PC-9 (cell line): ENCODE results near the gene AVEN. TPM values are rescaled to one million over a fixed set of nuclear protein-coding genes. Genes with fewer than 3 reads are reported as not detected.

Experiments
- BruUV-seq: library from RNA; stranded (reverse); fragments of 400-500 nt; replicated peaks from 2 replicates; lab custom pipeline; 2021; lab: Mats Ljungman, UMichigan
- CTCF ChIA-PET: fragments of 300-600 bp; sonication (Branson Sonifier 250); formaldehyde crosslinking; loops from one replicate; lab custom pipeline; 2022; ENCODE audit warnings: antibody characterized with exemption; lab: Charles Lee
- POLR2A ChIA-PET: fragments of 300-600 bp; sonication (Branson Sonifier 250); formaldehyde crosslinking; loops from one replicate; lab custom pipeline; 2022; ENCODE audit warnings: antibody characterized with exemption; ENCODE audit not compliant: unreplicated experiment; lab: Charles Lee
- DNase-seq, 2 experiments: peaks; one replicate each; pipeline versions ENCODE4 v3.0.0 to v3.0.0-alpha.2; 2015 to 2022; ENCODE audit warnings: mixed read lengths in 1 of 2
- H2AFZ ChIP-seq: fragments of 200-600 bp; sonication (generic); 2 replicates; pipeline ENCODE4 v1.8.1; 2017; ENCODE audit warnings: antibody characterized with exemption
- H3F3A ChIP-seq: fragments of 200-600 bp; sonication (generic); 2 replicates; pipeline ENCODE4 v1.8.1; 2017; ENCODE audit warnings: antibody characterized with exemption, mild to moderate bottlenecking, low read depth; ENCODE audit not compliant: insufficient read depth
- H3K27ac ChIP-seq: fragments of 200-600 bp; sonication (generic); 2 replicates; pipeline ENCODE4 v1.6.1; 2016; ENCODE audit warnings: mixed run types
- H3K27me3 ChIP-seq: fragments of 200-600 bp; sonication (generic); 2 replicates; pipeline ENCODE4 v1.6.1; 2016; ENCODE audit warnings: low read depth, mixed run types; ENCODE audit not compliant: insufficient read depth
- H3K36me3 ChIP-seq: fragments of 200-600 bp; sonication (generic); 2 replicates; pipeline ENCODE4 v1.6.1; 2016; ENCODE audit warnings: low read depth, mixed run types
- H3K4me1 ChIP-seq: fragments of 200-600 bp; sonication (generic); replicated peaks from 2 replicates; pipeline ENCODE4 v1.6.1; 2016; ENCODE audit warnings: mixed run types; ENCODE audit not compliant: insufficient read depth
- H3K4me2 ChIP-seq: fragments of 200-600 bp; sonication (generic); 2 replicates; pipeline ENCODE4 v1.6.1; 2017; ENCODE audit warnings: mixed run types
- H3K4me3 ChIP-seq: fragments of 200-600 bp; sonication (generic); 2 replicates; pipeline ENCODE4 v1.6.1; 2016; ENCODE audit warnings: mixed run types
- H3K79me2 ChIP-seq: fragments of 200-600 bp; sonication (generic); 2 replicates; pipeline ENCODE4 v1.6.1; 2017; ENCODE audit warnings: low read depth, mixed run types
- H3K9me2 ChIP-seq: fragments of 200-600 bp; sonication (generic); 2 replicates; pipeline ENCODE4 v1.8.1; 2017; ENCODE audit warnings: mild to moderate bottlenecking; ENCODE audit not compliant: insufficient read depth
- H3K9me3 ChIP-seq: fragments of 200-600 bp; sonication (generic); 2 replicates; pipeline ENCODE4 v1.8.1; 2016; ENCODE audit warnings: low read depth; ENCODE audit not compliant: insufficient read depth
- H4K20me1 ChIP-seq: fragments of 200-600 bp; sonication (generic); 2 replicates; pipeline ENCODE4 v1.8.1; 2017; ENCODE audit not compliant: insufficient read depth
- CTCF ChIP-seq: fragments of 200-600 bp; sonication (generic); conservative IDR thresholded peaks from 2 replicates; pipeline ENCODE4 v1.6.1; 2017; ENCODE audit warnings: mixed run types, antibody characterized with exemption, mild to moderate bottlenecking, moderate library complexity
- EZH2 ChIP-seq: fragments of 200-600 bp; sonication (generic); IDR thresholded peaks from 2 replicates; pipeline ENCODE4 v1.8.0; 2017; ENCODE audit warnings: antibody characterized with exemption, low read depth
- intact Hi-C: fragments of 100-400 bp; cut with micrococcal nuclease; formaldehyde crosslinking; loops from one replicate; pipeline ENCODE4 v1.10.0; 2022; ENCODE audit not compliant: unreplicated experiment
- total RNA-seq: library from RNA; stranded (reverse); gene quantifications from 2 replicates; pipeline ENCODE4 v1.2.3, GENCODE V29; 2021

The AVEN gene
- total RNA-seq, 1 experiment from 2014 or later = 8.7 TPM

GRCh38 chr15:34038023-34038870 lies 757 bp downstream of the AVEN start:
- Histone ChIP-seq H3F3A (no peaks in the 10 kb centered on the region), H3K36me3 (no peaks in the 10 kb centered on the region), H3K4me2 (peak overlapping the region; percentile 74), H4K20me1 (no peaks in the 10 kb centered on the region), H3K79me2 (peaks cover 5% of the 10 kb centered on the region), H3K27ac (no peak overlapping the region), H2AFZ (peak overlapping the region; percentile 89), H3K9me3 (no peaks in the 10 kb centered on the region), H3K27me3 (no peaks in the 10 kb centered on the region), H3K4me1 (peaks cover 7% of the 10 kb centered on the region; the same call in 1 of the 2 replicates), H3K9me2 (no peaks in the 10 kb centered on the region), H3K4me3 (peak overlapping the region; percentile 62; the same call in 1 of the 2 replicates)
- peak in 1 of 2 experiments; percentile 70 for DNase-seq
- ChIA-PET POLR2A (interaction anchor here (1.3 kb wide), 1 partner anchor 11 kb away, joined by 5 read pairs; no protein-coding TSS in a partner anchor), CTCF (no interaction called here)
- BruUV-seq = TSS peak; percentile 57
- intact Hi-C loops = no loop called here
- TF ChIP-seq CTCF (no peak), EZH2 (no peak)

- ChIA-PET POLR2A (no interaction called here), CTCF (no interaction called here)
- H3K4me1 ChIP-seq = no peaks in the 10 kb centered on the region
- H3K27me3 ChIP-seq = no peaks in the 10 kb centered on the region
- no peaks in the 10 kb centered on the region for H4K20me1 ChIP-seq
- intact Hi-C loops = no loop called here
- H3F3A ChIP-seq = no peaks in the 10 kb centered on the region
- no peaks in the 10 kb centered on the region for H3K79me2 ChIP-seq
- H3K9me2 ChIP-seq = no peaks in the 10 kb centered on the region
- H3K9me3 ChIP-seq = no peaks in the 10 kb centered on the region; the same call in 1 of the 2 replicates
- H3K27ac ChIP-seq = no peak overlapping the region
- H2AFZ ChIP-seq = no peak overlapping the region
- H3K4me3 ChIP-seq = no peak overlapping the region
- no peaks in the 10 kb centered on the region for H3K36me3 ChIP-seq
- no peak for DNase-seq
- H3K4me2 ChIP-seq = no peak overlapping the region
- BruUV-seq = no TSS peak
- TF ChIP-seq EZH2 (no peak), CTCF (no peak)
Observed at GRCh38 chr15:34031987-34032760, 6.8 kb downstream of the AVEN start.

GRCh38 chr15:34027606-34028005 lies 11.4 kb downstream of the AVEN start:
- no peaks in the 10 kb centered on the region for H3K9me2 ChIP-seq
- H3K36me3 ChIP-seq = no peaks in the 10 kb centered on the region
- no peak for DNase-seq
- H3K4me2 ChIP-seq = no peak overlapping the region
- CTCF ChIA-PET = no interaction called here
- H3F3A ChIP-seq = no peaks in the 10 kb centered on the region
- H4K20me1 ChIP-seq = no peaks in the 10 kb centered on the region
- H3K27me3 ChIP-seq = no peaks in the 10 kb centered on the region
- no peak overlapping the region for H3K27ac ChIP-seq
- no peak overlapping the region for H3K4me3 ChIP-seq
- intact Hi-C loops = no loop called here
- H2AFZ ChIP-seq = no peak overlapping the region
- TF ChIP-seq EZH2 (no peak), CTCF (no peak)
- no TSS peak for BruUV-seq
- no peaks in the 10 kb centered on the region for H3K79me2 ChIP-seq
- no peaks in the 10 kb centered on the region; the same call in 1 of the 2 replicates for H3K9me3 ChIP-seq
- POLR2A ChIA-PET = no interaction called here
- H3K4me1 ChIP-seq = no peaks in the 10 kb centered on the region
